Lung (tissue), 12 donors: ENCODE data around the gene ENOSF1. TPM values are rescaled to one million over a fixed set of nuclear protein-coding genes. Genes with fewer than 3 reads are reported as not detected.

ENCODE experiments used
- ATAC-seq: fragments of 200-7000 bp; cut with Tn5 transposase; one replicate; pipeline ENCODE4 v1.9.1; 2020; ENCODE audit warnings: moderate number of reproducible peaks; ENCODE audit not compliant: insufficient read depth, low FRiP score
- DNase-seq, 3 donors: peaks; one replicate each; pipeline ENCODE4 v3.0.0-alpha.2; 2013 to 2017
- H3K27ac ChIP-seq, 2 donors: one replicate each; pipeline ENCODE4 v1.5.1; 2013; ENCODE audit warnings: mild to moderate bottlenecking in 2 of 2, moderate library complexity in 2 of 2, control low read depth in 1 of 2, inconsistent platforms in 1 of 2, low read depth in 1 of 2, low read length in 1 of 2
- H3K27me3 ChIP-seq, 3 donors: one replicate each; pipeline ENCODE4 v1.5.1; 2013; ENCODE audit warnings: low read length in 2 of 3; ENCODE audit not compliant: control insufficient read depth in 3 of 3, insufficient read depth in 3 of 3
- H3K36me3 ChIP-seq, 4 donors: one replicate each; pipeline ENCODE4 v1.5.1; 2013; ENCODE audit warnings: low read length in 4 of 4, mild to moderate bottlenecking in 1 of 4, moderate library complexity in 1 of 4; ENCODE audit not compliant: control insufficient read depth in 4 of 4, insufficient read depth in 4 of 4
- H3K4me1 ChIP-seq, 5 donors: one replicate each; pipeline ENCODE4 v1.5.1; 2013; ENCODE audit warnings: low read length in 5 of 5, mild to moderate bottlenecking in 2 of 5, moderate library complexity in 1 of 5; ENCODE audit not compliant: control insufficient read depth in 5 of 5, insufficient read depth in 5 of 5
- H3K4me3 ChIP-seq: one replicate; pipeline ENCODE4 v1.5.1; 2013; ENCODE audit warnings: mild to moderate bottlenecking, control low read depth, moderate library complexity
- H3K9ac ChIP-seq, 2 donors: one replicate each; pipeline ENCODE4 v1.5.1; 2013; ENCODE audit warnings: low read length in 2 of 2, control low read depth in 1 of 2; ENCODE audit not compliant: insufficient read depth in 1 of 2
- H3K9me3 ChIP-seq, 4 donors: one replicate each; pipeline ENCODE4 v1.5.1; 2013; ENCODE audit warnings: low read length in 3 of 4, mild to moderate bottlenecking in 1 of 4, moderate library complexity in 1 of 4; ENCODE audit not compliant: control insufficient read depth in 4 of 4, insufficient read depth in 3 of 4
- CTCF ChIP-seq: IDR thresholded peaks from 2 replicates; pipeline ENCODE4 v1.5.1; 2012; ENCODE audit warnings: mild to moderate bottlenecking; ENCODE audit errors: control extremely low read depth, extremely low read depth
- WGBS, 2 donors: extraction: QIAGEN DNeasy Blood & Tissue Kit; methylation state at CpG; one replicate each; pipeline ENCODE4 v1.1.7; 2013; 5-methylcytosine and 5-hydroxymethylcytosine counted together
- polyA plus RNA-seq, 2 donors: library from polyadenylated mRNA; stranded (reverse); fragments of 200-250 nt; gene quantifications; one replicate each; pipeline ENCODE4 v1.2.1, GENCODE V29; 2013
- total RNA-seq, 2 donors: library from RNA; depleted of rRNA in 1 of 2; stranded (reverse); fragments of >200 nt in 1 of 2; gene quantifications; one replicate each; pipeline ENCODE4 v1.2.1, GENCODE V29; 2014 to 2021
- donor health status: control.
- donor health status: control.
- donor health status: Bipolar disorder and iron deficiency.
- donor health status: healthy.
- donor health status: DM: yes; HTN: yes; CAD: no.

The ENOSF1 gene
- total and polyA plus RNA-seq, 4 donors: 26.9 to 122 (median 101) TPM

GRCh38 chr18:675307-675706 is 37.1 kb downstream of the ENOSF1 start:
- Histone ChIP-seq H3K9ac (no peak overlapping the region), H3K4me3 (no peak overlapping the region), H3K4me1 (no peaks in the 10 kb centered on the region), H3K9me3 (no peaks in the 10 kb centered on the region), H3K27ac (no peak overlapping the region), H3K27me3 (no peaks in the 10 kb centered on the region), H3K36me3 (peaks cover 24 to 39% (median 29%) of the 10 kb centered on the region in 4 donors)
- TF ChIP-seq CTCF: no peak
- ATAC-seq: no peak
- 95 to 97% methylated on average over 7 of the region's 7 CpGs for WGBS, 2 donors
- no peak for DNase-seq

- no peak for TF ChIP-seq CTCF
- Histone ChIP-seq H3K4me3 (no peak overlapping the region), H3K27ac (no peak overlapping the region), H3K9ac (no peak overlapping the region), H3K36me3 (peaks cover 25 to 36% (median 32%) of the 10 kb centered on the region in 4 donors), H3K9me3 (no peaks in the 10 kb centered on the region), H3K27me3 (no peaks in the 10 kb centered on the region), H3K4me1 (no peaks in the 10 kb centered on the region)
- DNase-seq (no peak), ATAC-seq (no peak)
- 68 to 71% methylated on average over 5 of the region's 5 CpGs for WGBS, 2 donors
These were observed 38.7 kb downstream of the ENOSF1 start for GRCh38 chr18:673769-674168.

DNA sequence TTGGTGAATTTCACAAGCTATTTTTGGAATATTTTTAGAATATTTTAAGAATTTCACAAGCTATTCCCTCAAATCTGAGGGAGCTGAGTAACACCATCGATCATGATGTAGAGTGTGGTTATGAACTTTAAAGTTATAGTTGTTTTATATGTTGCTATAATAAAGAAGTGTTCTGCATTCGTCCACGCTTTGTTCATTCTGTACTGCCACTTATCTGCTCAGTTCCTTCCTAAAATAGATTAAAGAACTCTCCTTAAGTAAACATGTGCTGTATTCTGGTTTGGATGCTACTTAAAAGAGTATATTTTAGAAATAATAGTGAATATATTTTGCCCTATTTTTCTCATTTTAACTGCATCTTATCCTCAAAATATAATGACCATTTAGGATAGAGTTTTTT is 39.1 kb downstream of the ENOSF1 start:
- ATAC-seq (no peak), DNase-seq (no peak)
- Histone ChIP-seq H3K9me3 (no peaks in the 10 kb centered on the region), H3K27ac (no peak overlapping the region), H3K36me3 (peaks cover 29 to 33% (median 32%) of the 10 kb centered on the region in 4 donors), H3K9ac (no peak overlapping the region), H3K4me3 (no peak overlapping the region), H3K27me3 (no peaks in the 10 kb centered on the region), H3K4me1 (no peaks in the 10 kb centered on the region)
- TF ChIP-seq CTCF: no peak
- 77 to 80% methylated on average over 3 of the region's 3 CpGs for WGBS, 2 donors

DNA sequence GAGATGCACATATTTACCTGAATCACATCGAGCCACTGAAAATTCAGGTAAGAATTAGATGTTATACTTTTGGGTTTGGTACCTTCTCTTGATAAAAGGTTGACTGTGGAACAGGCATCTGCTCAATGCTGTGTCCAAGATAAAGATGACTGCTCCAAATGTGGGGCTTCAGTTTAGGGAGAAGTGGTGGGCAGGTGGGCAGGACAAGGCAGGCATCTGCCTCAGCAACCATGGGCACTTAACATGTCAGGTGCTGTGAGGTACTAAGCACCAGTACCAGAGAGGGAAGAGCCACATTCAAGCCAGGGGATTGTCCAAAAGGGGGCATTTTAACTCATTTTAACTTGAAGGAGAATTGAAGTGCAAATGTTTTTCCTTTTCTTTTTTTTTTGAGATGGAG is 41.0 kb downstream of the ENOSF1 start:
- Histone ChIP-seq H3K9me3 (no peaks in the 10 kb centered on the region), H3K4me3 (no peak overlapping the region), H3K4me1 (no peaks in the 10 kb centered on the region), H3K9ac (no peak overlapping the region), H3K36me3 (peaks cover 22 to 30% (median 28%) of the 10 kb centered on the region in 4 donors), H3K27ac (no peak overlapping the region), H3K27me3 (no peaks in the 10 kb centered on the region)
- no peak for ATAC-seq
- 95 to 97% methylated on average over 1 of the region's 1 CpG for WGBS, 2 donors
- no peak for DNase-seq
- TF ChIP-seq CTCF: no peak
